OCI-LY7 (cell line): ENCODE results near the gene DUSP2.

Experiments used
- EZH2phosphoT487 ChIP-seq: fragments of 200-600 bp; sonication (generic); IDR thresholded peaks from 2 replicates; pipeline ENCODE4 v1.6.1; 2018; ENCODE audit warnings: low read depth, borderline replicate concordance, mild to moderate bottlenecking, mixed run types, antibody characterized with exemption, low read length, moderate library complexity, mixed read lengths
- TF ChIP-seq, protein P1 (sequence below): fragments of 200-600 bp; sonication (generic); conservative IDR thresholded peaks from 2 replicates; pipeline ENCODE4 v1.5.1; 2014; ENCODE audit warnings: mild to moderate bottlenecking, antibody characterized with exemption, low read length, moderate library complexity, mixed read lengths

DNA sequence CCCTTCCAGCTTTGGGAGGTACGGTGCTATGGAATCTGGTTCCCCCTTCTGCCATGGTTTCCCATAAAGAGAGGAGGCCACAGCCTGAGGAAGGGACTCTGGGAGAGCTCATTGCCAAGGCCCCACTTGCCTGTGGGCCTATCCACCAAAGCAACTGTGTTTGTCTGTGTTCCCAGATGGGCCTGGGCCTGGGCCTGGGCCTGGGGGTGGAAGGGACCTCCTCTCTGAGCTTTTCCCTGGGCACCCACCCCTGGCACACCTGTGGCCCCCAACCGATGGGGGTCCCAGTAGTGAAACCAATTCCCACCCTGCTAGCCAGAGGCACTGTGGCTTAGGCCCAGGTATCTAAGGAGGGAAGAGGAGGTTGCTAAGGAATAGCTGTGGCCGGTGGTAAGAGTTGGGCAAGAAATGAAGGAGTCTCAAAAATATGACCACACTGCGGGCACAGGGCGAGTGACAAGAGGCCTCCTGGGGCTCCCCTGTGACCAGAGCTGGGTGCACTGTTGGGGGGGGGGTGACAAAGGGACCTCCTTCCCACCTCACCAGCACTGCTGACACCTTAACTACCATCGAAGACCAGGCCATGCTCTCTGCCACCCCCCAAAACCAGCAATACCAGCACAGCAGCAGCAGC, 4.9 kb upstream of the DUSP2 start:
- TF ChIP-seq, protein P1, sequence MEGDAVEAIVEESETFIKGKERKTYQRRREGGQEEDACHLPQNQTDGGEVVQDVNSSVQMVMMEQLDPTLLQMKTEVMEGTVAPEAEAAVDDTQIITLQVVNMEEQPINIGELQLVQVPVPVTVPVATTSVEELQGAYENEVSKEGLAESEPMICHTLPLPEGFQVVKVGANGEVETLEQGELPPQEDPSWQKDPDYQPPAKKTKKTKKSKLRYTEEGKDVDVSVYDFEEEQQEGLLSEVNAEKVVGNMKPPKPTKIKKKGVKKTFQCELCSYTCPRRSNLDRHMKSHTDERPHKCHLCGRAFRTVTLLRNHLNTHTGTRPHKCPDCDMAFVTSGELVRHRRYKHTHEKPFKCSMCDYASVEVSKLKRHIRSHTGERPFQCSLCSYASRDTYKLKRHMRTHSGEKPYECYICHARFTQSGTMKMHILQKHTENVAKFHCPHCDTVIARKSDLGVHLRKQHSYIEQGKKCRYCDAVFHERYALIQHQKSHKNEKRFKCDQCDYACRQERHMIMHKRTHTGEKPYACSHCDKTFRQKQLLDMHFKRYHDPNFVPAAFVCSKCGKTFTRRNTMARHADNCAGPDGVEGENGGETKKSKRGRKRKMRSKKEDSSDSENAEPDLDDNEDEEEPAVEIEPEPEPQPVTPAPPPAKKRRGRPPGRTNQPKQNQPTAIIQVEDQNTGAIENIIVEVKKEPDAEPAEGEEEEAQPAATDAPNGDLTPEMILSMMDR = no peak
- TF ChIP-seq EZH2phosphoT487 = no peak
